ENCODE data around the gene DYNC1H1.

The DYNC1H1 gene

DNA sequence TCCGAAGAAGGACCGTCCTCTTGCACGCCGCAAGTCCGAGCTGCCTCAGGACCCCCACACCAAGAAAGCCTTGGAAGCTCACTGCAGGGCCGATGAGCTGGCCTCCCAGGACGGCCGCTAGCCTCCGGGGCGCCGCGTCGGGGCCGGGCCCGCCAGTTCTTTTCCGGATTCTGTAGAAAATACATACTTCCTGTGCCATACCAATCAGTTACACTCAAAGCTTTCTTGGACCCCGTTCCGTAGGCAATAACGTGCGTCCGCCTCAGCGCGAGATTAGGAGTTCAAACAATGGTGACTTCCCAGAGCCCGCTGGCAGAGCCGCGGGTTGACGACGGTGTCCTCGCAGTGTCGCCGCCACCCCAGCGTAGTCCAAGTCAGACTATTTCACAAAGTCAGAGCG, 39.2 kb upstream of the DYNC1H1 start:
- TF ChIP-seq EZH2 (IDR thresholded peaks at IDR 0.05), result no peak
- TF ChIP-seq POLR2AphosphoS5 (IDR thresholded peaks at IDR 0.05; ENCODE audit: borderline replicate concordance, low read depth, low read length), result no peak
- TF ChIP-seq FOXP2 (optimal IDR thresholded peaks at IDR 0.05; ENCODE audit: control extremely low read depth, extremely low read length, insufficient read depth), result no peak
- H3K36me3 ChIP-seq (ENCODE audit: insufficient read depth, low read length), result peaks cover 9% of the 10 kb centered on the region

GRCh38 chr14:101926085-101926484, 38.3 kb upstream of the DYNC1H1 start:
- Histone ChIP-seq H3K4me3 (no peak overlapping the region), H3K36me3 (ENCODE audit: insufficient read depth, low read length) (peaks cover 9% of the 10 kb centered on the region), H3K27ac (no peak overlapping the region), H3K9me3 (ENCODE audit: low read depth, low read length) (no peaks in the 10 kb centered on the region), H3K9ac (ENCODE audit: insufficient read length) (no peak overlapping the region)
- TF ChIP-seq POLR2AphosphoS5 (IDR thresholded peaks at IDR 0.05; ENCODE audit: borderline replicate concordance, low read depth, low read length) (no peak), EZH2 (IDR thresholded peaks at IDR 0.05) (no peak), FOXP2 (optimal IDR thresholded peaks at IDR 0.05; ENCODE audit: control extremely low read depth, extremely low read length, insufficient read depth) (no peak)
- DNase-seq (ENCODE audit: low read depth, low spot score), result no peak

More for the DNA sequence above, 39.2 kb upstream of the DYNC1H1 start:
- Histone ChIP-seq H3K9ac (ENCODE audit: insufficient read length) (no peak overlapping the region), H3K4me3 (no peak overlapping the region), H3K9me3 (ENCODE audit: low read depth, low read length) (no peaks in the 10 kb centered on the region), H3K27ac (no peak overlapping the region)
- DNase-seq (ENCODE audit: low read depth, low spot score), result no peak

GRCh38 chr14:101926620-101927019, 37.8 kb upstream of the DYNC1H1 start:
- no peak overlapping the region for H3K4me3 ChIP-seq
- no peak overlapping the region for H3K27ac ChIP-seq
- H3K9me3 ChIP-seq (ENCODE audit: low read depth, low read length), result no peaks in the 10 kb centered on the region
- no peak for DNase-seq (ENCODE audit: low read depth, low spot score)
- H3K36me3 ChIP-seq (ENCODE audit: insufficient read depth, low read length), result peaks cover 9% of the 10 kb centered on the region
- TF ChIP-seq EZH2 (IDR thresholded peaks at IDR 0.05), result no peak
- TF ChIP-seq FOXP2 (optimal IDR thresholded peaks at IDR 0.05; ENCODE audit: control extremely low read depth, extremely low read length, insufficient read depth), result no peak
- TF ChIP-seq POLR2AphosphoS5 (IDR thresholded peaks at IDR 0.05; ENCODE audit: borderline replicate concordance, low read depth, low read length), result no peak
- H3K9ac ChIP-seq (ENCODE audit: insufficient read length), result no peak overlapping the region

DNA sequence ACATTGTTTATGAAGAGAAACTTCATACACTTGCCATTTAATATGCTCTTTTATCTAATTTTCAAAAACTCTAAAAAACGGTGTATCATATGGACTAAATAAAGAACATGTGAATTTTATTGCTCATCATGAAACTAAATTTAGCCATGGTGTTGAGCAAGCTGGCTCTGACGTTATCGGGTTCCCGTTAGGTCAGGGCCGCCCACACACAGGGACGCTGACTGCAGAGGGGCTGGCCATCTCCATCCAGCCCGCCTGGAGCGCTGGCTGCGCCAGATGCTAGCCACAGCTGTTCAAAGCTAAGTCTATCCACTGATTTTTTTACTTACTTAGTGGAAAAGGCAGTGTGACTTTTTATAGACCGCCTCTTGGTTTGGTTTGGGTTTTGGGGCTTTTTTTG, 36.5 kb upstream of the DYNC1H1 start:
- TF ChIP-seq FOXP2 (optimal IDR thresholded peaks at IDR 0.05; ENCODE audit: control extremely low read depth, extremely low read length, insufficient read depth) (no peak), POLR2AphosphoS5 (IDR thresholded peaks at IDR 0.05; ENCODE audit: borderline replicate concordance, low read depth, low read length) (no peak), EZH2 (IDR thresholded peaks at IDR 0.05) (no peak)
- Histone ChIP-seq H3K9ac (ENCODE audit: insufficient read length) (no peak overlapping the region), H3K4me3 (no peak overlapping the region), H3K9me3 (ENCODE audit: low read depth, low read length) (no peaks in the 10 kb centered on the region), H3K36me3 (ENCODE audit: insufficient read depth, low read length) (peaks cover 9% of the 10 kb centered on the region), H3K27ac (no peak overlapping the region)
- DNase-seq (ENCODE audit: low read depth, low spot score), result no peak

DNA sequence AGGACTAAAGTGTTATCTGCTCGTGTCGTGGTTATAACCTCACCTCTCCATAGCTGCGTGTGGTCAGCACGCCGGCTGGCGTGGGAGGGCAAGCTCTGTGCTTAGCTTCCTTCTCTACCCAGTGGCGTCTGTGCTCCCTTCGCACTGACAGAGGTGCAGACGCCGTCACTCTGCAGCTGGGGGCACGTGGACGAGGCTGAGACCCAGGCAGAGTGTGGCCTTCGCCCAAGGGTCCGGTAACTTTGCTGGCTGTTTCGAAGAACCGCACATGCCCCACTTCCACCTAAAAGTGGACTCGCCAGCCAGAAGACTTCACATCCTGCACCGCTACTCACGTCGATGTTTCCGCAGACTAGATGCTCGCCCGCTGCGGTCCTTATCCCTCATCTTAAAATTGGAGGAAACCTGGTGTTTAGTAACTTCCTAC, 35.9 kb upstream of the DYNC1H1 start:
- Histone ChIP-seq H3K36me3 (ENCODE audit: insufficient read depth, low read length) (peaks cover 9% of the 10 kb centered on the region), H3K4me3 (no peak overlapping the region), H3K9me3 (ENCODE audit: low read depth, low read length) (no peaks in the 10 kb centered on the region), H3K9ac (ENCODE audit: insufficient read length) (no peak overlapping the region), H3K27ac (no peak overlapping the region)
- DNase-seq (ENCODE audit: low read depth, low spot score), result no peak
- TF ChIP-seq EZH2 (IDR thresholded peaks at IDR 0.05) (no peak), POLR2AphosphoS5 (IDR thresholded peaks at IDR 0.05; ENCODE audit: borderline replicate concordance, low read depth, low read length) (no peak), FOXP2 (optimal IDR thresholded peaks at IDR 0.05; ENCODE audit: control extremely low read depth, extremely low read length, insufficient read depth) (no peak)

DNA sequence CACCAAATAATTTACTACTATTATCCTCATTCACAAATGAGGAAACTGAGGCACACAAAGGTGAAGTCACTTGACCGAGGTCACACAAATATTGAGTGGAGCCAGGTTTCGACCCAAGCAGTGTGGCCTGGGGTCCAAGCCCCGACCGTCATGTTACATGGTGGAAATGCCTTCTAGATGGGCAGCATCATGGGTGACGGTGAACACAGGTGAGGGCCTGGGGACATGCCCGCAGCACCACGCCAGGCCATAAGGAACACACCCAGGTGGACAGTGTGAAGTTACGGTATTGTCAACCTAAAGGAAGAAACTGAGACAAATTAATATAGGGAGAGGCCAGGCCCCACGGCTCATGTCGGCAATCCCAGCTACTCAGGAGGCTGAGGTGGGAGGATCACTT, 35.3 kb upstream of the DYNC1H1 start:
- no peak overlapping the region for H3K27ac ChIP-seq
- H3K9ac ChIP-seq (ENCODE audit: insufficient read length), result no peak overlapping the region
- no peak overlapping the region for H3K4me3 ChIP-seq
- H3K9me3 ChIP-seq (ENCODE audit: low read depth, low read length), result no peaks in the 10 kb centered on the region
- no peak for DNase-seq (ENCODE audit: low read depth, low spot score)
- TF ChIP-seq EZH2 (IDR thresholded peaks at IDR 0.05), result no peak
- TF ChIP-seq FOXP2 (optimal IDR thresholded peaks at IDR 0.05; ENCODE audit: control extremely low read depth, extremely low read length, insufficient read depth), result no peak
- no peak for TF ChIP-seq POLR2AphosphoS5 (IDR thresholded peaks at IDR 0.05; ENCODE audit: borderline replicate concordance, low read depth, low read length)
- peaks cover 9% of the 10 kb centered on the region; the same call in 1 of the 2 replicates for H3K36me3 ChIP-seq (ENCODE audit: insufficient read depth, low read length)

- H3K9ac ChIP-seq (ENCODE audit: insufficient read length), result no peak overlapping the region
- peaks cover 5% of the 10 kb centered on the region; the same call in 1 of the 2 replicates for H3K36me3 ChIP-seq (ENCODE audit: insufficient read depth, low read length)
- no peak overlapping the region for H3K4me3 ChIP-seq
- TF ChIP-seq EZH2 (IDR thresholded peaks at IDR 0.05) (no peak), FOXP2 (optimal IDR thresholded peaks at IDR 0.05; ENCODE audit: control extremely low read depth, extremely low read length, insufficient read depth) (no peak), POLR2AphosphoS5 (IDR thresholded peaks at IDR 0.05; ENCODE audit: borderline replicate concordance, low read depth, low read length) (no peak)
- DNase-seq (ENCODE audit: low read depth, low spot score), result no peak
- no peak overlapping the region for H3K27ac ChIP-seq
- no peaks in the 10 kb centered on the region for H3K9me3 ChIP-seq (ENCODE audit: low read depth, low read length)
Observed at GRCh38 chr14:101929946-101930345, 34.4 kb upstream of the DYNC1H1 start.

GRCh38 chr14:101932673-101933072, 31.7 kb upstream of the DYNC1H1 start:
- Histone ChIP-seq H3K27ac (no peak overlapping the region), H3K9ac (ENCODE audit: insufficient read length) (no peak overlapping the region), H3K36me3 (ENCODE audit: insufficient read depth, low read length) (no peaks in the 10 kb centered on the region; the same call in 1 of the 2 replicates), H3K9me3 (ENCODE audit: low read depth, low read length) (no peaks in the 10 kb centered on the region), H3K4me3 (no peak overlapping the region)
- DNase-seq (ENCODE audit: low read depth, low spot score), result no peak
- no peak for TF ChIP-seq FOXP2 (optimal IDR thresholded peaks at IDR 0.05; ENCODE audit: control extremely low read depth, extremely low read length, insufficient read depth)
- TF ChIP-seq EZH2 (IDR thresholded peaks at IDR 0.05), result no peak
- no peak for TF ChIP-seq POLR2AphosphoS5 (IDR thresholded peaks at IDR 0.05; ENCODE audit: borderline replicate concordance, low read depth, low read length)

DNA sequence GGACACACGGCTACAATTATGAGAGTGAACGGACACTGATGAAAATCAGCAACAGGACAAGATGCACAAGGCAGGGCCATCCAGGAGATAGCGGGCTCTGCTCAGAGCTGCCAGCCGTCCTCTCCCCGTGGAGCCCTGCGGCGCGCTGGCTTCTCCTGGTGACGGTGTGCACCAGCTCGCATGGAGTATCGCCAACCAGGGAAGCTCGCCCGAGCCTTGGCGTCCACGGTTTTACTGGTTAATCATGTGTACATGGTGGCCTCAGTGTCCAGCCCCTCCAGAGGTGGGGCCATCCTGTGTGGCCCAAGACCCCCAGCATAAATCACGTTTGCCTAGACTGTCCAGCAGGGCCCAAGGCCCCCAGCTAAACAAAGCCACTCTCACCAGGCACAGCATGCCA, 31.2 kb upstream of the DYNC1H1 start:
- TF ChIP-seq POLR2AphosphoS5 (IDR thresholded peaks at IDR 0.05; ENCODE audit: borderline replicate concordance, low read depth, low read length) (no peak), FOXP2 (optimal IDR thresholded peaks at IDR 0.05; ENCODE audit: control extremely low read depth, extremely low read length, insufficient read depth) (no peak), EZH2 (IDR thresholded peaks at IDR 0.05) (no peak)
- no peaks in the 10 kb centered on the region for H3K9me3 ChIP-seq (ENCODE audit: low read depth, low read length)
- DNase-seq (ENCODE audit: low read depth, low spot score), result no peak
- no peaks in the 10 kb centered on the region; the same call in 1 of the 2 replicates for H3K36me3 ChIP-seq (ENCODE audit: insufficient read depth, low read length)
- no peak overlapping the region for H3K4me3 ChIP-seq
- no peak overlapping the region for H3K9ac ChIP-seq (ENCODE audit: insufficient read length)
- H3K27ac ChIP-seq, result no peak overlapping the region

All from SK-N-MC (cell line).